Hepatocyte (in vitro differentiated cells): ENCODE data around the gene PRX.

Experiments used
- EZH2 ChIP-seq: fragments of 200-600 bp; sonication (generic); IDR thresholded peaks from 2 replicates; pipeline ENCODE4 v1.6.1; 2016; ENCODE audit warnings: antibody characterized with exemption, mild to moderate bottlenecking, borderline replicate concordance
- EZH2phosphoT487 ChIP-seq: fragments of 200-600 bp; sonication (generic); IDR thresholded peaks from one replicate; pipeline ENCODE4 v1.6.1; 2018; ENCODE audit warnings: antibody characterized with exemption, mild to moderate bottlenecking, low read depth, moderate library complexity; ENCODE audit not compliant: unreplicated experiment, severe bottlenecking
- TF ChIP-seq, protein P1 (sequence below): fragments of 200-600 bp; sonication (generic); IDR thresholded peaks from 2 replicates; pipeline ENCODE4 v1.5.1; 2016; ENCODE audit warnings: antibody characterized with exemption, mild to moderate bottlenecking; ENCODE audit not compliant: poor library complexity

- TF ChIP-seq, protein P1, sequence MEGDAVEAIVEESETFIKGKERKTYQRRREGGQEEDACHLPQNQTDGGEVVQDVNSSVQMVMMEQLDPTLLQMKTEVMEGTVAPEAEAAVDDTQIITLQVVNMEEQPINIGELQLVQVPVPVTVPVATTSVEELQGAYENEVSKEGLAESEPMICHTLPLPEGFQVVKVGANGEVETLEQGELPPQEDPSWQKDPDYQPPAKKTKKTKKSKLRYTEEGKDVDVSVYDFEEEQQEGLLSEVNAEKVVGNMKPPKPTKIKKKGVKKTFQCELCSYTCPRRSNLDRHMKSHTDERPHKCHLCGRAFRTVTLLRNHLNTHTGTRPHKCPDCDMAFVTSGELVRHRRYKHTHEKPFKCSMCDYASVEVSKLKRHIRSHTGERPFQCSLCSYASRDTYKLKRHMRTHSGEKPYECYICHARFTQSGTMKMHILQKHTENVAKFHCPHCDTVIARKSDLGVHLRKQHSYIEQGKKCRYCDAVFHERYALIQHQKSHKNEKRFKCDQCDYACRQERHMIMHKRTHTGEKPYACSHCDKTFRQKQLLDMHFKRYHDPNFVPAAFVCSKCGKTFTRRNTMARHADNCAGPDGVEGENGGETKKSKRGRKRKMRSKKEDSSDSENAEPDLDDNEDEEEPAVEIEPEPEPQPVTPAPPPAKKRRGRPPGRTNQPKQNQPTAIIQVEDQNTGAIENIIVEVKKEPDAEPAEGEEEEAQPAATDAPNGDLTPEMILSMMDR, result no peak
- no peak for TF ChIP-seq EZH2
- no peak for TF ChIP-seq EZH2phosphoT487
These were observed 6.6 kb upstream of the PRX start for GRCh38 chr19:40419780-40420179.
